Stomach (tissue), 4 donors: ENCODE data around the gene SNAP23.

Experiments used
- POLR2A ChIP-seq, 4 donors: fragments of 450-650 bp; IDR thresholded peaks; one replicate each; pipeline ENCODE4 v1.6.1; 2016; ENCODE audit warnings: antibody characterized with exemption in 4 of 4, control low read depth in 2 of 4, mild to moderate bottlenecking in 1 of 4, moderate library complexity in 1 of 4
- TF ChIP-seq, protein P1 (sequence below), 7 experiments: fragments of 450-650 bp in 4 of 7; fragments of 200-600 bp in 3 of 7; sonication (generic) in 3 of 7; IDR thresholded peaks; one replicate each; pipeline ENCODE4 v1.5.1; 2016 to 2019; ENCODE audit warnings: antibody characterized with exemption in 7 of 7, control low read depth in 2 of 7, mild to moderate bottlenecking in 1 of 7

DNA sequence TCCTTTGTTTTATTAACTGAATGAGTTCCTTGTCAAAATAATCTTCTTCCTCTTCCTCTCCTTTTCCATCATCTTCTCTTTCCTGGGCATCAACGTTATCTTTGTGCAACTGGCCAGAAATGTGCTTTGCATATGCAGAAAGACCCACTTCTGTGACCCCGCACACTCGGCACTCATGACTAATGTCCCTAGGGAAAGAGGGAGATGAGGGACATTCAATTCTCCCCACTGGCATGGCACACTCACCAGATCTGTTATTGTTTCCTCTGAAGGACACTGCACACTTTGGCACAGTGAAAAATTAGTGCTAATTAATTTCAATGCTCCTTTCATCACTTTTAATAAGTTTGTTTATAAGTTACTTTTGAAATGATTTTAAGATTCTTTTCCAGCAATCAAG, 38.5 kb upstream of the SNAP23 start:
- no peak for TF ChIP-seq POLR2A (IDR thresholded peaks at IDR 0.05)
- TF ChIP-seq, protein P1, sequence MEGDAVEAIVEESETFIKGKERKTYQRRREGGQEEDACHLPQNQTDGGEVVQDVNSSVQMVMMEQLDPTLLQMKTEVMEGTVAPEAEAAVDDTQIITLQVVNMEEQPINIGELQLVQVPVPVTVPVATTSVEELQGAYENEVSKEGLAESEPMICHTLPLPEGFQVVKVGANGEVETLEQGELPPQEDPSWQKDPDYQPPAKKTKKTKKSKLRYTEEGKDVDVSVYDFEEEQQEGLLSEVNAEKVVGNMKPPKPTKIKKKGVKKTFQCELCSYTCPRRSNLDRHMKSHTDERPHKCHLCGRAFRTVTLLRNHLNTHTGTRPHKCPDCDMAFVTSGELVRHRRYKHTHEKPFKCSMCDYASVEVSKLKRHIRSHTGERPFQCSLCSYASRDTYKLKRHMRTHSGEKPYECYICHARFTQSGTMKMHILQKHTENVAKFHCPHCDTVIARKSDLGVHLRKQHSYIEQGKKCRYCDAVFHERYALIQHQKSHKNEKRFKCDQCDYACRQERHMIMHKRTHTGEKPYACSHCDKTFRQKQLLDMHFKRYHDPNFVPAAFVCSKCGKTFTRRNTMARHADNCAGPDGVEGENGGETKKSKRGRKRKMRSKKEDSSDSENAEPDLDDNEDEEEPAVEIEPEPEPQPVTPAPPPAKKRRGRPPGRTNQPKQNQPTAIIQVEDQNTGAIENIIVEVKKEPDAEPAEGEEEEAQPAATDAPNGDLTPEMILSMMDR (IDR thresholded peaks at IDR 0.05) = no peak
